Parathyroid adenoma (tissue), 2 donors: Measurements from ENCODE around the gene MMP17.

Experiments
- H2AFZ ChIP-seq: fragments of 300-600 bp; sonication (generic); one replicate; pipeline ENCODE4 v1.7.0; 2017; ENCODE audit warnings: antibody characterized with exemption, mild to moderate bottlenecking
- H3K27ac ChIP-seq: fragments of 300-600 bp; sonication (generic); one replicate; pipeline ENCODE4 v1.7.0; 2017
- H3K27me3 ChIP-seq: fragments of 300-600 bp; sonication (generic); one replicate; pipeline ENCODE4 v1.7.0; 2017; ENCODE audit warnings: low read length; ENCODE audit not compliant: control insufficient read depth, insufficient read depth
- H3K36me3 ChIP-seq: fragments of 300-600 bp; sonication (generic); one replicate; pipeline ENCODE4 v1.7.0; 2017; ENCODE audit warnings: low read length; ENCODE audit not compliant: control insufficient read depth, insufficient read depth
- H3K4me1 ChIP-seq: fragments of 300-600 bp; sonication (generic); one replicate; pipeline ENCODE4 v1.7.0; 2017; ENCODE audit warnings: control low read depth
- H3K4me2 ChIP-seq: fragments of 300-600 bp; sonication (generic); one replicate; pipeline ENCODE4 v1.7.0; 2017; ENCODE audit warnings: low read length
- H3K4me3 ChIP-seq: fragments of 300-600 bp; sonication (generic); one replicate; pipeline ENCODE4 v1.7.0; 2017; ENCODE audit warnings: low read depth, low read length
- H3K79me2 ChIP-seq: fragments of 300-600 bp; sonication (generic); one replicate; pipeline ENCODE4 v1.7.0; 2017; ENCODE audit warnings: control low read depth
- H3K9ac ChIP-seq: fragments of 300-600 bp; sonication (generic); one replicate; pipeline ENCODE4 v1.7.0; 2017; ENCODE audit warnings: mild to moderate bottlenecking
- H3K9me3 ChIP-seq: fragments of 300-600 bp; sonication (generic); one replicate; pipeline ENCODE4 v1.7.0; 2017; ENCODE audit warnings: low read length; ENCODE audit not compliant: control insufficient read depth
- CTCF ChIP-seq: fragments of 300-600 bp; sonication (generic); IDR thresholded peaks from one replicate; pipeline ENCODE4 v1.7.0; 2017; ENCODE audit warnings: antibody characterized with exemption, mild to moderate bottlenecking
- donor health status: primary hyperparathyroidism.

The MMP17 gene

DNA sequence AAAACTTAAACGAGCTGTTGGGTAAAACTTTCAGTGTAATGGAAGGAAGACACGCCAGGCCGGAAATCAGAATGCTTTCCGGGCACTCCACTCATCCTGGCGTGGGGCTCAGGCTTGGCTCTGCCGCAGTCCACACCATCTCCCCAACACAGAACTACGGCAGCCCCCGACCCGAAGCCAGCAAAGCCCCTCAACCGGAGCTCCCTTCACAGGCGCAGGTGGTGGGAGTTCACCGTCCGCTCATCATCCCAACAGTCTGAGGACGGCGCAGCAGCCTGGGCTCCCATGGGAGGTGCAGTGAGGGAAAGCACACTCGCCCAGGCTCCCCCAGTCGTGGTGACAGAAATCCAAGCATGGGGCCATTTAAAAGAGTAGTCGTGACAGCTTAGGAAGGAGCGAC lies 11.0 kb upstream of the MMP17 start:
- TF ChIP-seq CTCF = no peak

GRCh38 chr12:131818821-131819585 lies 9.2 kb upstream of the MMP17 start:
- Histone ChIP-seq H3K36me3 (no peaks in the 10 kb centered on the region), H3K9me3 (no peaks in the 10 kb centered on the region), H3K9ac (no peak overlapping the region), H3K4me1 (no peaks in the 10 kb centered on the region), H3K79me2 (no peaks in the 10 kb centered on the region), H3K4me3 (no peak overlapping the region), H3K27ac (no peak overlapping the region), H3K27me3 (no peaks in the 10 kb centered on the region), H2AFZ (no peak overlapping the region), H3K4me2 (no peak overlapping the region)
- TF ChIP-seq CTCF = no peak

More for the DNA sequence above, 11.0 kb upstream of the MMP17 start:
- Histone ChIP-seq H3K9me3 (no peaks in the 10 kb centered on the region), H3K36me3 (no peaks in the 10 kb centered on the region), H3K79me2 (no peaks in the 10 kb centered on the region), H3K9ac (no peak overlapping the region), H3K27ac (no peak overlapping the region), H3K4me1 (no peaks in the 10 kb centered on the region), H3K4me2 (no peak overlapping the region), H3K27me3 (no peaks in the 10 kb centered on the region), H3K4me3 (no peak overlapping the region), H2AFZ (no peak overlapping the region)

GRCh38 chr12:131824450-131824849 lies 3.7 kb upstream of the MMP17 start:
- H3K36me3 ChIP-seq = no peaks in the 10 kb centered on the region
- no peak overlapping the region for H3K4me3 ChIP-seq
- H3K27me3 ChIP-seq = peaks cover 2% of the 10 kb centered on the region
- TF ChIP-seq CTCF = no peak
- no peak overlapping the region for H2AFZ ChIP-seq
- H3K79me2 ChIP-seq = no peaks in the 10 kb centered on the region
- no peak overlapping the region for H3K9ac ChIP-seq
- H3K9me3 ChIP-seq = no peaks in the 10 kb centered on the region
- H3K4me1 ChIP-seq = no peaks in the 10 kb centered on the region
- H3K4me2 ChIP-seq = no peak overlapping the region
- no peak overlapping the region for H3K27ac ChIP-seq

DNA sequence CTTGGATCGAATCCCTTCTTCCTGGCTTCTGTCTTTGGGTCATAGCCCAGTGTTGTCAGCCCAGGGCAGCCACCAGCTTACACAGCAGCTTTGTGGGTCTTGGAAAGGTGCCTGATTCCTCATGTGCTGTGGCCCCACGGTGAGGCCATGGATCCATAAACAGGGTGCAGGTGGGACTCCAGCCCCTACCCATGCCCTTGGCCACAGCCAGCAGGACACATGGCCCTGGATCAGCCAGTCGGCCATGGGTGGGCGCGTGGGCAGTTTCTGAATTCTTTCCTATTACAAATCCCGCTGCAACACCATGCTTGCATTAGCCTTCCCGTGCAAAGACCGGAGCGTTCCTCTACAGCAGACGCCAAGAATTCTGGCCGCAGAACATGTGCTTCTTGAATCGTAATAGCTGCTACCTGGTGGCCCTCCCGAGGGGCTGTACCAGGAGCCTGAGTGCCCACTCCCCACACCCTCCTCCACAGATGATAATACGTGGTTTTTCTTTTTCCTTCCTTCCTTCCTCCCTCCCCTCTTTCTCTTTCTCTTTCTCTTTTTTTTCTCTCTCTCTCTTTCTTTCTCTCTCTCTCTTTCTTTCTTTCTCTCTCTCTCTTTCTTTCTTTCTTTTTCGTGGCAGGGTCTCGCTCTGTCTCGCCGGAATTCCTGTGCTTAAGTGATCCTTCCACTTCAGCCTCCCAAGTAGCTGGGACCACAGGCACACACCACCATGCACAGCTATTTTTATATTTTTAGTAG lies 2.9 kb upstream of the MMP17 start:
- Histone ChIP-seq H3K4me3 (no peak overlapping the region), H3K4me2 (no peak overlapping the region), H2AFZ (no peak overlapping the region), H3K9me3 (no peaks in the 10 kb centered on the region), H3K27ac (no peak overlapping the region), H3K79me2 (no peaks in the 10 kb centered on the region), H3K36me3 (no peaks in the 10 kb centered on the region), H3K4me1 (peaks cover 3% of the 10 kb centered on the region), H3K9ac (no peak overlapping the region), H3K27me3 (peaks cover 10% of the 10 kb centered on the region)
- no peak for TF ChIP-seq CTCF
